IPS-18a (cell line): ENCODE measurements around the gene TSPAN7.
A peak's percentile ranks its signal among the peaks of the same experiment; 100 is the strongest.

Experiments used
- H3K27ac ChIP-seq: one replicate; pipeline ENCODE4 v1.5.1; 2013; ENCODE audit warnings: low read length
- H3K27me3 ChIP-seq: one replicate; pipeline ENCODE4 v1.6.1; 2013; ENCODE audit warnings: mild to moderate bottlenecking, low read length; ENCODE audit not compliant: control insufficient read depth, insufficient read depth
- H3K36me3 ChIP-seq: one replicate; pipeline ENCODE4 v1.6.1; 2013; ENCODE audit warnings: low read depth, low read length; ENCODE audit not compliant: control insufficient read depth
- H3K4me1 ChIP-seq: one replicate; pipeline ENCODE4 v1.6.1; 2013; ENCODE audit warnings: low read depth, low read length; ENCODE audit not compliant: control insufficient read depth
- H3K4me3 ChIP-seq: one replicate; pipeline ENCODE4 v1.5.1; 2013; ENCODE audit warnings: low read length
- H3K9ac ChIP-seq: one replicate; pipeline ENCODE4 v1.6.1; 2013; ENCODE audit warnings: mild to moderate bottlenecking, low read length, moderate library complexity
- H3K9me3 ChIP-seq: one replicate; pipeline ENCODE4 v1.6.1; 2013; ENCODE audit warnings: low read depth, low read length; ENCODE audit not compliant: control insufficient read depth

The TSPAN7 gene

DNA sequence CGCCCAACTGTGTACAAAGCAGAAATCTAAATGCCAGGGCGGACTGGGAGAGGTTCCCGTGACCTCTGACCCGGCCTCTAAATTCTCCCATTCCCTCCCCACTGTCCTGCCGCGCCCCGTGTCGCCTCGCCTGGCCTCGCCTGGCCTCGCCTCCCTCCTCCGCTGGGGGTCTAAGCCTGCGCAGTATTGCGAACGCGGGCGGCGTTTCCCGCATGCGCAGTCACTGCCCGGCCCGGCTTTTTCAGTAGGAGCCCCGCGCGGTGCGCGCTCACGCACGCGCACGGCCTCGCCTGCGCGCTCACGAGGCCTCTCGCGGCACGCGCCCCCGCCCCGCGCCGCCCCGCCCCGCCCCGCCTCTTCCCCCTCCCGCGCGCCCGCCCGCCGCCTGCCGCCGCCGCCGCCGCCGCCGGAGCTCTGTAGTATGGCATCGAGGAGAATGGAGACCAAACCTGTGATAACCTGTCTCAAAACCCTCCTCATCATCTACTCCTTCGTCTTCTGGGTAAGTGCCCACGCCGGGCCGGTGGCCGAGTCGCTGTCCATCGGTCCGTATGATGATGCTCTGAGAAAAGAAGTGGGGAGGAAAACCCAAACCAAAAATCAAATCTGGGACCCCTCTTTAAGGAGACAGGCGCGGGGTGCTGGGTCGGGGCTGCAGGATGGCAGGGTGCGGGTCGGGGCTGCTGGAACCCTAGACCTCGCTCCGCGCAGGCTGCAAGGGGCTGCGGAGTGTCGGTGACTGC is at the start of gene TSPAN7:
Gene TSPAN7 (plus strand): TSS at position 417 of the 743 bp plus-strand sequence. CDS start 5 bp downstream, at position 422.
- Histone ChIP-seq H3K4me3 (peak within 1 kb of the TSS; percentile 65), H3K9me3 (peaks cover 18% of the 10 kb centered on the region), H3K27ac (no peak within 1 kb of the TSS), H3K27me3 (peaks cover 18% of the 10 kb centered on the region), H3K4me1 (no peaks in the 10 kb centered on the region), H3K36me3 (no peaks in the 10 kb centered on the region), H3K9ac (peak within 1 kb of the TSS; percentile 46)

DNA sequence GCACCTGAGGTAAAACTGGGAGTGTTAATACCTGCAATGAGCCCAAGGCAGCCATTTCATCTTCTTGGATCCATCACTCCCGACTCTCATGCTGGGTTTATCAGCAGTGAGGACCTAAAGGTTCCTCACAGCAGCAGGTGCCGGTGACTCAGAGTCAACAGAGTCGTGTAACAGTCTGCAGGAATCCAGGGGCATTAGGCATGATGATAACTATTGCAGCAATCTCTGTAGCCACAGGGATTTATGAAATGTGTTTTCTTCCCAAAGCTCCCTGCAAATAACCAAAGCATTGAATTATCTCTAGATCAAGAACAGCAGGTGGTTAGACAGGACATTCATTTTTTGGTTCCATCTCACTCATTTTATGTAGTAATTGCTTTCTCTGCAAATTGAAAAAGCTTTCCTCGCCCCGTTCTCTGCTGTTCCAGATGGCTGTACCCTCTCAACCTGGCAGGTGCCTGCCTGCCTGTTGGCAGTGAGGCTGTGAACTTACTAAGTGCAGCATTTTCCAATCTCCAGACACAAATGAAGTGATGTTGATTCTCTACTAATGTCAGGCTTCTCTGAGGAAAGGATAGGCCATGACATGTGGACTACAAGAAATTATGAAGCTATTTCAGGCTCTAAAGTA is 48.1 kb upstream of the TSPAN7 start:
- H3K27me3 ChIP-seq: no peaks in the 10 kb centered on the region
- H3K9me3 ChIP-seq: peaks cover 12% of the 10 kb centered on the region
- no peaks in the 10 kb centered on the region for H3K36me3 ChIP-seq
- no peak overlapping the region for H3K9ac ChIP-seq
- no peak overlapping the region for H3K27ac ChIP-seq
- no peak overlapping the region for H3K4me3 ChIP-seq
- H3K4me1 ChIP-seq: no peaks in the 10 kb centered on the region

- H3K9ac ChIP-seq: no peak overlapping the region
- H3K36me3 ChIP-seq: no peaks in the 10 kb centered on the region
- H3K27me3 ChIP-seq: no peaks in the 10 kb centered on the region
- no peak overlapping the region for H3K27ac ChIP-seq
- no peak overlapping the region for H3K4me3 ChIP-seq
- H3K9me3 ChIP-seq: peaks cover 12% of the 10 kb centered on the region
- H3K4me1 ChIP-seq: no peaks in the 10 kb centered on the region
These were observed 47.1 kb upstream of the TSPAN7 start for GRCh38 chrX:38514016-38514854.

DNA sequence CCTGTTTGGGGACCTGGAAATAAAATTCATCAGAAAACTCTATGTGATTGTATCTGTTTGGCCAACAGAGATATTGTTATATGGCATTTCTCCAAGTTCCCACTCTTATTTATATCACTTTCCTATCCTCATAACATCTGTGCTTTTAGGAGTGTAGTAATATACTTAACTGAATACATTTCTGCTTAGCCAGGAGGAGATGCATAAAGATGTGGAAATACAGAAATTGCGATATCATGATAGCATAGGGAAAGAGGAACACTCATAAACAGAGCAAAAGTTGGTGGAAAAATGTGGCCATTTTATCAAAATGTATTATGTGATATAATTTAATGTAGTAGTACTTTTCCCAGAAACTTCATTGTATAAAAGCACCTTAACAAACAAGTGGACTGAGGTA is 46.1 kb upstream of the TSPAN7 start:
- no peaks in the 10 kb centered on the region for H3K36me3 ChIP-seq
- H3K27me3 ChIP-seq: no peaks in the 10 kb centered on the region
- H3K9me3 ChIP-seq: peaks cover 17% of the 10 kb centered on the region
- no peak overlapping the region for H3K9ac ChIP-seq
- no peaks in the 10 kb centered on the region for H3K4me1 ChIP-seq
- no peak overlapping the region for H3K27ac ChIP-seq
- H3K4me3 ChIP-seq: no peak overlapping the region

DNA sequence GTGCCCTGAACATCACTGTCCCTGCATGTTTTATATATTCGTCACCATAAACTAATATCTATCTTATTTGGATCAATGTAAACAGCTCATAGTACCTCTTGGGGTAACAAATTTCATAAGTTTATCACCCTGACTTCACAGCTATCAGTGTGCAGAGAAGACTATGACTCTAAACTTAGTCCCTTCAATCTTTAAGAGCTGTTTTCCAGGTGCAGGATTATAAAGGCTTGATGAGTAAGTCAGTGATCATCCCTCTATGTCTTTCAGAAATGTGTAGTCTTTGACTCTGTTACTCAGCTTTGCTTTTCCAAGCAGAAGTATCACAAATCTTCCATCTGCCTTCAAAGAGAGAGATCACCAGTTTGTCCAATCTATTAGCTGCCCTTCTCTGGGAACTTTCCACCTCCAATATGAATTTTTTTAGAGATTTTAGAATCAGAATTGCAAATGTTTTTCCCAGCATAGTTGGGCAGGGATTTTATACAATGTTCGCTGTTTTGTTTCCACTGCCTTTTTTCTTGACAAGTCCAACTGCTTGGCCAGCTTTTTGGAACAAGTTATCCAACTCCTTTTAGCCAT is 45.1 kb upstream of the TSPAN7 start:
- Histone ChIP-seq H3K27ac (no peak overlapping the region), H3K27me3 (no peaks in the 10 kb centered on the region), H3K9ac (no peak overlapping the region), H3K36me3 (no peaks in the 10 kb centered on the region), H3K4me3 (no peak overlapping the region), H3K9me3 (peaks cover 17% of the 10 kb centered on the region), H3K4me1 (no peaks in the 10 kb centered on the region)

DNA sequence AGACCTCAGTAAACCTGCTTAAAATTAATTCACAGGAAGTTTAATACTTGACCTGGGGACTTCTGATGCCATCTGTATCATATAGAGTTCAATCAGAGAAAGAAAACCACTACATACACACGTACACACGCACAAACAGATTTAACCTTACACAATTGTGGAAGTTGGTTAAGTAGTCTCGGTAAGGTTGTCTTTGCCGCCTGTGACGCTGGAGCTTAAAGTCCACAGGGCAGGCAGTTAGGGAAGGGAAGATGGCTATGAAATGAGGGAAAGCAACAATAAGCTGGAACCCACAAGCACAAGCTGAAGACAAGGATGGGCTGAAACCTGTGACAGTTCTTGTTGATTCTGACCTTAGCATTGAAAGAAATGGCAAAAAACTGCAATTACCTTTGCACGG is 41.7 kb upstream of the TSPAN7 start:
- no peak overlapping the region for H3K9ac ChIP-seq
- H3K4me1 ChIP-seq: no peaks in the 10 kb centered on the region
- H3K36me3 ChIP-seq: no peaks in the 10 kb centered on the region
- H3K27ac ChIP-seq: no peak overlapping the region
- no peaks in the 10 kb centered on the region for H3K27me3 ChIP-seq
- H3K4me3 ChIP-seq: no peak overlapping the region
- peaks cover 26% of the 10 kb centered on the region for H3K9me3 ChIP-seq

GRCh38 chrX:38538134-38538533 is 23.2 kb upstream of the TSPAN7 start:
- Histone ChIP-seq H3K27ac (no peak overlapping the region), H3K9me3 (peaks cover 14% of the 10 kb centered on the region), H3K27me3 (no peaks in the 10 kb centered on the region), H3K4me3 (no peak overlapping the region), H3K9ac (no peak overlapping the region), H3K4me1 (no peaks in the 10 kb centered on the region), H3K36me3 (no peaks in the 10 kb centered on the region)

GRCh38 chrX:38539748-38540147 is 21.6 kb upstream of the TSPAN7 start:
- H3K27ac ChIP-seq: no peak overlapping the region
- no peak overlapping the region for H3K4me3 ChIP-seq
- peaks cover 14% of the 10 kb centered on the region for H3K9me3 ChIP-seq
- no peaks in the 10 kb centered on the region for H3K4me1 ChIP-seq
- no peaks in the 10 kb centered on the region for H3K27me3 ChIP-seq
- no peak overlapping the region for H3K9ac ChIP-seq
- H3K36me3 ChIP-seq: no peaks in the 10 kb centered on the region

DNA sequence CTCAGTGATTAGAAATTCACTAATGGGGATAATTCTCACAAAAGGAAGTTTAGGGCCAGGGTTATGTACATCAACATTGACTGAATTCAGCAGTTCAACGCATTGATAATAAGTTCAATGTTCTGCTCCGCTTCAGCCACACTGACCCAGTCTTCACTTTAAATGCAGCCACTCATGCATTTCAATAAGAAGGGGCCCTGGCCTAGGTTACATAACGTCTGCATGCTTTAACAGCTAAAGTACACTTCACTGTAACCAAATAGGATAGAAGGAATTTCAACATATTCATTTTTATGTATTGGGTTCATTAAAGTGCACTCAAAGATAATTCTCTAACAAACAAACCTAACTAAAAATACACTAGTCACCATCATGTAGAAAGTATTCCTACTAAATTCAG is 12.8 kb upstream of the TSPAN7 start:
- no peaks in the 10 kb centered on the region for H3K36me3 ChIP-seq
- H3K27me3 ChIP-seq: no peaks in the 10 kb centered on the region
- H3K9ac ChIP-seq: no peak overlapping the region
- H3K9me3 ChIP-seq: peaks cover 9% of the 10 kb centered on the region
- no peak overlapping the region for H3K27ac ChIP-seq
- no peaks in the 10 kb centered on the region for H3K4me1 ChIP-seq
- no peak overlapping the region for H3K4me3 ChIP-seq

DNA sequence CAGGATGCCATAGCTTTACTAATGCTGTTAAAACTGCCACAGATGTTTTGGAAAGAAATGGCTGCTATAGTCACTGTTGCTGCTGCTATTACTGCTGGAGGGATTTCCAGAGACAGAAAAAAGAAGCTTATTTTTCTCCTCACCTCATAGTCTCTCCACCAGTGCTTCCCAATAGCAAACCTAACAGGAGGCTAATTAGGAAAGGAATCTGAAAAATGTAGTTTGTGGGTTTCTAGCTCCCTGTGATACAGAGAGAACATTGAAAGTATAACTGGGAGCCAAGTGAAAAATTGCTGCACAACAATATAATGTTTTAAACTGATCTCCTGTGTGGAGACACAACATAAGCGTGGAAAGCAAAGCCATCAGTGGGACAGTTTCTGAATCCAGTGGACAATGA is 8.6 kb upstream of the TSPAN7 start:
- Histone ChIP-seq H3K4me3 (no peak overlapping the region), H3K36me3 (no peaks in the 10 kb centered on the region), H3K9me3 (peaks cover 14% of the 10 kb centered on the region), H3K9ac (no peak overlapping the region), H3K27me3 (no peaks in the 10 kb centered on the region), H3K27ac (no peak overlapping the region), H3K4me1 (no peaks in the 10 kb centered on the region)

DNA sequence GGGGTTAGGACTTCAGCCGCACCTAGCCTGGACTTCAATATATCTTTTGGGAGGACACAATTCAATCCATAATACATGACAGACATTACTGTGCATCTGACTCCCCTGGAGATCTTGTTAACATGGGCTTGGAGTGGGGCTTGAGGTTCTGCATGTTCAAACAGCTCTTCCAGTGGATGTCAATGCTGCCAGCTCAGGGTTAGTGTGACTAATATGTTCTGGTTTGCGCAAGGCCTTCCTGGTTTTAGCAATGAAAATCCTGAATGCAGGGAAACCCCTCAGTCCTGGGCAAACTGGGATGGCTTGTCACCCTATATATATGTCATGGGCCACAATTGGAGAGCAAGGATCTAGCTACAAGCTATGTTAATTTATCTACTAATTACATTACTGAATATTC is 2.7 kb upstream of the TSPAN7 start:
- Histone ChIP-seq H3K4me3 (no peak overlapping the region), H3K27ac (no peak overlapping the region), H3K9ac (no peak overlapping the region), H3K36me3 (no peaks in the 10 kb centered on the region), H3K4me1 (no peaks in the 10 kb centered on the region), H3K27me3 (peaks cover 18% of the 10 kb centered on the region), H3K9me3 (peaks cover 14% of the 10 kb centered on the region)
